Measurements from ENCODE around the gene TREML2. TPM values are rescaled to one million over a fixed set of nuclear protein-coding genes. Genes with fewer than 3 reads are reported as not detected.

TREML2 gene
- total RNA-seq, 4 donors from 2014 or later: 0.06 TPM; not detected in 3

DNA sequence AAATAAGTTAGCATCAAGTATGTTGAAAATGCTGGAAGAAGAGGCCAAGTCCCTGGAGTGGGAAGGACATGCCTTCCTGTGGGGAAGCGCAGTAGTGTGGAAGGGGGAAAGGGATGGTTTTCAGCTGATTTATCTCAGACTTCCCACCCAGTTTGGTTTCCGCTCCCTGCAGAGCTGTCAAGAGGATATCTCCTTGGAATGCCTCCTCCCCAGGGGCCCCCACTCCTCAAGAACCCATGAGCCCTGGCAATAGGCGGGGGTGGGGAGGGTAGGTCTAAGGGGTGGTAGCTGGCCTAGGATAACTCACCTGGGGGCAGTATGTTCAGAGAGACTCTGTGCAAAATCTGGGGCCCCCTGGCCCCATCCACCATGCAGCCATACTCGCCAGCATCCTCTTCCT is 47.5 kb downstream of the TREML2 start:
- no peak for TF ChIP-seq CTCF (IDR thresholded peaks at IDR 0.05)
- no peak for TF ChIP-seq POLR2A (IDR thresholded peaks at IDR 0.05)
- H3K4me3 ChIP-seq (ENCODE audit: low read depth, poor library complexity, severe bottlenecking): no peak overlapping the region
- DNase-seq (ENCODE audit: low spot score in 2 of 2): no peak
- 67 to 73% methylated on average over 4 of the region's 4 CpGs for WGBS, 2 donors
- intact Hi-C loops (cut with DNase I; ENCODE audit: low total_unique reads): no loop called here

GRCh38 chr6:41150671-41151070 is 50.3 kb downstream of the TREML2 start:
- no peak for DNase-seq (ENCODE audit: low spot score in 2 of 2)
- TF ChIP-seq POLR2A (IDR thresholded peaks at IDR 0.05): no peak
- no peak overlapping the region for H3K4me3 ChIP-seq (ENCODE audit: low read depth, poor library complexity, severe bottlenecking)
- intact Hi-C loops (cut with DNase I; ENCODE audit: low total_unique reads): no loop called here
- WGBS, 2 donors: 76 to 92% methylated on average over 1 of the region's 1 CpG

- intact Hi-C loops (cut with DNase I; ENCODE audit: low total_unique reads): no loop called here
- whole genome bisulfite sequencing, 2 donors: 95 to 100% methylated on average over 1 of the region's 1 CpG
- no peak for DNase-seq (ENCODE audit: low spot score in 2 of 2)
- TF ChIP-seq POLR2A (IDR thresholded peaks at IDR 0.05) (no peak), CTCF (IDR thresholded peaks at IDR 0.05) (no peak)
- no peak overlapping the region for H3K4me3 ChIP-seq (ENCODE audit: low read depth, poor library complexity, severe bottlenecking)
Measured at GRCh38 chr6:41147917-41148316, 53.0 kb downstream of the TREML2 start.

Other genes with a start within 250 kb of the TREML2 start
- 1 to 10 TPM in 3 of 4 donors, under 1 TPM in 1; 0.49 to 3.2 (median 1.7) TPM for gene UNC5CL, start 161.9 kb downstream of the TREML2 start, total RNA-seq
- gene TSPO2, start 158.7 kb downstream of the TREML2 start, total RNA-seq: not detected
- not detected for gene APOBEC2, start 147.9 kb downstream of the TREML2 start, total RNA-seq
- 10 to 100 TPM in 3 of 4 donors, 1 to 10 TPM in 1; 8.6 to 28.4 (median 18.4) TPM for gene OARD1, start 128.8 kb downstream of the TREML2 start, total RNA-seq
- 10 to 100 TPM in 3 of 4 donors, 1 to 10 TPM in 1; 9.9 to 15.5 (median 14.4) TPM for gene NFYA, start 128.2 kb downstream of the TREML2 start, total RNA-seq
- gene TREML1, start 46.8 kb downstream of the TREML2 start, total RNA-seq: not detected
- 1 to 10 TPM in 1 of 4 donors, under 1 TPM in 1, not detected in 2; 0.46 to 3.5 TPM for gene TREM2, start 38.0 kb downstream of the TREML2 start, total RNA-seq
- not detected for gene TREML4, start 27.2 kb upstream of the TREML2 start, total RNA-seq
- under 1 TPM in 2 of 4 donors, not detected in 2; 0.49 to 0.83 TPM for gene TREM1, start 85.5 kb upstream of the TREML2 start, total RNA-seq
- gene NCR2, start 134.5 kb upstream of the TREML2 start, total RNA-seq: not detected